ENCODE measurements around the gene MGRN1.

DNA sequence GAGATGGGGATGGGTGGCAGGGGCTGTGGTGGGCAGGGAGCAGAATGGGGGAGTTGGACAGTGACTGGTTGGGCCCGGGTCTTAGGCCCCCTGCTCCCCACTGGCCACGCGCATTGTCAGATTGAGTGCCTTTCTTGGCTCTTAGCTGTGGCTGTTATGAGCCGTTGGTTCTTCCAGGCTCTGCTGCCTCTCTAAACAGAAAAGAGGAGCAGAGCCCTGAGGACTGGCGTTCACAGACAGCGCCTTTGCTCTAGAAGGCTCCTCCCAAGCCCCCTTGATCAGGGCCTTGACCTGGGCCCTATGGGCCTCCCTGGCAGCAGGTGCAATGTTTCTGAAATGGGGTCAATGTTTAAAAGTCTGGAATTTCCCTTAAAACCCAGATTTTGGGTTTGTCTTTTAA, 54.0 kb downstream of the MGRN1 start:
- TF ChIP-seq POLR2AphosphoS5 (IDR thresholded peaks at IDR 0.05), result no peak
- TF ChIP-seq, protein P1, sequence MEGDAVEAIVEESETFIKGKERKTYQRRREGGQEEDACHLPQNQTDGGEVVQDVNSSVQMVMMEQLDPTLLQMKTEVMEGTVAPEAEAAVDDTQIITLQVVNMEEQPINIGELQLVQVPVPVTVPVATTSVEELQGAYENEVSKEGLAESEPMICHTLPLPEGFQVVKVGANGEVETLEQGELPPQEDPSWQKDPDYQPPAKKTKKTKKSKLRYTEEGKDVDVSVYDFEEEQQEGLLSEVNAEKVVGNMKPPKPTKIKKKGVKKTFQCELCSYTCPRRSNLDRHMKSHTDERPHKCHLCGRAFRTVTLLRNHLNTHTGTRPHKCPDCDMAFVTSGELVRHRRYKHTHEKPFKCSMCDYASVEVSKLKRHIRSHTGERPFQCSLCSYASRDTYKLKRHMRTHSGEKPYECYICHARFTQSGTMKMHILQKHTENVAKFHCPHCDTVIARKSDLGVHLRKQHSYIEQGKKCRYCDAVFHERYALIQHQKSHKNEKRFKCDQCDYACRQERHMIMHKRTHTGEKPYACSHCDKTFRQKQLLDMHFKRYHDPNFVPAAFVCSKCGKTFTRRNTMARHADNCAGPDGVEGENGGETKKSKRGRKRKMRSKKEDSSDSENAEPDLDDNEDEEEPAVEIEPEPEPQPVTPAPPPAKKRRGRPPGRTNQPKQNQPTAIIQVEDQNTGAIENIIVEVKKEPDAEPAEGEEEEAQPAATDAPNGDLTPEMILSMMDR (IDR thresholded peaks at IDR 0.05), result no peak
- no peak for TF ChIP-seq POLR2A (IDR thresholded peaks at IDR 0.05)
- no peak for TF ChIP-seq EP300 (IDR thresholded peaks at IDR 0.05; ENCODE audit: low read depth)
